GM19455 (cell line): ENCODE measurements around the gene SYNE1.
"Not testable (repeated sequence)": the region's sequence is repeated elsewhere in the genome, so short reads cannot be mapped to it uniquely, and the experiment has no call there.

ENCODE experiments used
- ATAC-seq: cut with Tn5 transposase; IDR thresholded peaks from one replicate; pipeline ENCODE4 v1.9.1; 2021; ENCODE audit not compliant: unreplicated experiment

SYNE1 gene

DNA sequence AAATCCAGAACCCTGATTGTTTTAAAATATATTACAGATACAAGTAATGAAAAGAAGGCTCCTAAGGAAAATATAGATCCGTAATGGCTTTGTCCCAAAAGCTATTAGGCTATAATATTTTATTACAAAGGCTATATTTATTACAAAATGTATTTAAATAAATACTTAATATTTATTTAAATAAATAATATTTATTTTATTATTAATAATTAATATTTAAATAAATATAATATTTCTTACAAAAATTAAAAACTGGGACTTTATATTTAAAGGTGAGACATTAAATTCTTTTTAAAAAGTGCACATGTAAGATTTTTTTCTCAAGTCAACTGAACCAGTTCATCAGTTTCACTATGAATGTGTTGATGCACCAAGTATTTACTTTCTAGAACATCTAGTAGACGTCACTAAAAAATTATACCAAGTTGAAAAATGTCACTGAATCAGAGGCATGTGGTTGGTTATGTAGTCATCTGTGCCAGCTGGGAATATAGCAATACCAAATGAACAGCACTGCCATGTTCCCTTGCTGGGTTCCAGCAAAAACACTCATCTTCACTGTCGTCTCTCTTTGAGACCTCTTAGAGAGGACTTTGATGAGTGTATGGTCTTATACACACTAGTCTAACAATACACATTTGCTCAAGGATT lies 550.8 kb downstream of the SYNE1 start:
- ATAC-seq, result no peak

DNA sequence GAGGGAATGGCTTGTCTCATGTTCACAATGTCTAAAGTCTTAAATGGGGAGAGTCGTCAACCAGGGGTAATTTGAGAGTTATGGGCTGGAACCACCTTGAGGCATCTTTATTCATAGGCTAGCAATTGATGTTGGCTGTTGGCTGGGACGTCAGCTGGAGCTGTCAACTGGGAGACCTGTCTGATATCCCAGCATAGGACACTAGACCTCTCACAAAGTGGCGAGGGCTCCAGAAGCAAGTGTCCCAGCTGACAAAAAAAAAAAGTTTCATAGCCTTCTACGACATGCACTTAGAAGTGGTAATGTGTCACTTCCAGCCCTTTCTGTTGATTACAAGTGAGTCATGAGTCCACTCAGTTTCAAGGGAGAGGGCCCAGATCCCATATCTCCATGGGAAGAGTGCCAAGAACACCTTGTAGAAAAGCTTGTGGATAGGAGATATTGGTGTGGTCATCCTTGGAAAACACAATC lies 551.7 kb downstream of the SYNE1 start:
- no peak for ATAC-seq

GRCh38 chr6:152078804-152079203 lies 558.4 kb downstream of the SYNE1 start:
- no peak for ATAC-seq

GRCh38 chr6:152078001-152078400 lies 559.2 kb downstream of the SYNE1 start:
- no peak for ATAC-seq

GRCh38 chr6:152076242-152076641 lies 560.9 kb downstream of the SYNE1 start:
- not testable (repeated sequence) for ATAC-seq

- no peak for ATAC-seq
Observed at GRCh38 chr6:152071843-152072242, 565.3 kb downstream of the SYNE1 start.
